Measurements from ENCODE around the gene RAB39A.
"Not testable (repeated sequence)": the region's sequence is repeated elsewhere in the genome, so short reads cannot be mapped to it uniquely, and the experiment has no call there.

Gene RAB39A

GRCh38 chr11:107928046-107928766, at the start of gene RAB39A:
RAB39A (plus strand) TSS chr11:107928448; CDS start chr11:107928569, 121 bp downstream.
- peak; percentile 83 to 92 for DNase-seq

- DNase-seq, result not testable (repeated sequence)
Measured at GRCh38 chr11:107881471-107881870, 46.8 kb upstream of the RAB39A start.

- DNase-seq, result no peak
Measured at GRCh38 chr11:107882095-107882820, 46.0 kb upstream of the RAB39A start.

GRCh38 chr11:107898270-107898669, 30.0 kb upstream of the RAB39A start:
- DNase-seq, result peak in 1 of 2 donors; percentile 34

GRCh38 chr11:107908211-107908610, 20.0 kb upstream of the RAB39A start:
- DNase-seq, result no peak

- not testable (repeated sequence) for DNase-seq
Measured at GRCh38 chr11:107912415-107912814, 15.8 kb upstream of the RAB39A start.

GRCh38 chr11:107915229-107915628, 13.0 kb upstream of the RAB39A start:
- DNase-seq, result no peak

GRCh38 chr11:107916671-107917241, 11.5 kb upstream of the RAB39A start:
- peak; percentile 5 to 19 for DNase-seq

GRCh38 chr11:107921997-107922396, 6.3 kb upstream of the RAB39A start:
- DNase-seq, result no peak

GRCh38 chr11:107923519-107923918, 4.7 kb upstream of the RAB39A start:
- DNase-seq, result not testable (repeated sequence)

GRCh38 chr11:107924306-107924705, 3.9 kb upstream of the RAB39A start:
- DNase-seq, result no peak

- no peak for DNase-seq
Measured at GRCh38 chr11:107927559-107927958, 689 bp upstream of the RAB39A start.

GRCh38 chr11:107928767-107929507, 689 bp downstream of the RAB39A start:
- peak in 1 of 2 donors; percentile 5 for DNase-seq

GRCh38 chr11:107929611-107930200, 1.5 kb downstream of the RAB39A start:
- peak; percentile 3 to 24 for DNase-seq

GRCh38 chr11:107931206-107931605, 3.0 kb downstream of the RAB39A start:
- DNase-seq, result no peak

GRCh38 chr11:107947904-107948303, 19.7 kb downstream of the RAB39A start:
- DNase-seq, result no peak

- DNase-seq, result not testable (repeated sequence)
Measured at GRCh38 chr11:107948328-107948727, 20.1 kb downstream of the RAB39A start.

GRCh38 chr11:107951155-107951554, 22.9 kb downstream of the RAB39A start:
- DNase-seq, result no peak

- no peak for DNase-seq
Measured at GRCh38 chr11:107953446-107953845, 25.2 kb downstream of the RAB39A start.

- DNase-seq, result no peak
Measured at GRCh38 chr11:107956543-107956942, 28.3 kb downstream of the RAB39A start.

- DNase-seq, result peak in 1 of 2 donors; percentile 4
Measured at GRCh38 chr11:107957109-107957588, 28.9 kb downstream of the RAB39A start.

- DNase-seq, result no peak
Measured at GRCh38 chr11:107961480-107961879, 33.2 kb downstream of the RAB39A start.
